Left kidney (tissue), 2 donors: ENCODE measurements around the gene IL34. TPM values are rescaled to one million over a fixed set of nuclear protein-coding genes. Genes with fewer than 3 reads are reported as not detected.
A peak's percentile ranks its signal among the peaks of the same experiment; 100 is the strongest.

Source experiments
- DNase-seq: peaks from one replicate; pipeline ENCODE4 v3.0.0-alpha.2; 2013
- polyA plus RNA-seq: library from polyadenylated mRNA; unstranded; fragments of 120-200 nt; gene quantifications from one replicate; pipeline ENCODE4 v1.2.1, GENCODE V29; 2013; ENCODE audit not compliant: insufficient read length

The IL34 gene
- polyA plus RNA-seq, 1 donor: 0.62 TPM

DNA sequence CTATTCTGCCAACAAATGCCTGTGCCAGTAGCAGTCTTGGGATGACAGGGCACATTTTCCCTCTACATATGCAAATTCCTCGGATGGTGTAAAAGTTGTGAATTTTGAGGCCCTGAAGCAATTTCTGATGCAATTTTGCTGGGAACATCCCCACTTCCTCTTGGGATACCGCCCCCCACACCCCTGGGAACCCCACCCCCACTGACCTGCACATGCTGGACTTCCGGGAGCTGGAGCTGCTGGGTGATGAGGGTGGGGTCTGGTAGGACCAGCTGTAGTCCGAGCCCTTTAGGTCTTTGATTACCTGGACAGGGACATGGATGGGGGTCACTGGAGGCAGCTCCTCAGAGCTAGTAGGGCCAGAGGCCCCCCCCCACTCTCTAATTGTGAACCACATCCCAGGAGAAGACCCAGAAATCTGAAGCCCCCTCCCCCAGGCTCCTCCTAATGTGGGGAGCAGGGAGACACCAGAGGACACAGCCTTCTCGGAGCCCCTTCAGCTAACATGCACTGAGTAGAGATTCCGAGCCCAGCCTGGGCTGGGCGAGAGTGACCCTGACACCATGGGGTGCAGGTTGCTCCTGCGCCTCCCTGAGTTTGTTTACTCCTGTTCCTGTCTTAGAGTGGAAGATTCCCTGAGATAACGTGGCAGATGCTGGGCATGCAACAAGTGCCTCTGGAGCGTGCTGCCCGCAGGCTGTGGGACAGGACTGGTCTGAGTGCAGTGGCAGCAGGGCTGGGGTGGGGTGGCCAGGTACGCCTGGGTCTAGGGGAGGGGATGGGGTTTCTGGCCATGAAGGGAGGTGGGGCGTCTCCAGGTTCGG, 30.5 kb downstream of the IL34 start:
- no peak for DNase-seq

DNA sequence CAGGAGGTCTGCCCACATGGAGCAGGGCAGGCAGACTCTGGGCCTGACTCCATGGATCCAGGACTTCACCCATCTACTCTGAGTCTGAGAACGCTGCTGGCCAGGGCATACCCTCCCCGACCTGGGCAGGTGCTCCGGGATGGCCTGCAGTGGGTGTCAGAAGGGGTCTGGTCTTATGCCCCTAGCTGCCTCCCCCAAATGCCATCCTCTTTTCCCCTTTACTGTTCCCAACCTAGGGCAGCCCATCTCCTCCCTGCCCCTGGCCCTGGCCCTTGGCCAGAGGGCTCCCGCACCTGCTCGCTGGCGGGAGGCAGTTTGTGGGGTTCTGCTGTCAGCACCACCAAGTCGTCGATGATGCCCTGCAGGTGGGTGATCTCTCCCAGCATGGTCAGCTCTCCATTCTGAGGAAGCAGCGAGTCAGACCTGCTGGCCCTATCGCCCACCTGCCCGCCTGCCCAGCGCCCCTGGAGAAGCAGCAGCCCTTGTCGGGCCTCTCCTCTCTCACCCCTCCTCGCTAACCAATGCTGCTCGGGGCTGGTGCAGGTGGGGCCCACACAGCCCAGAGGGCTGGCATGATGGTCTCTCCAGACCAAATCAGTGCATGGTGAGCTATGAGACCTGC, 31.3 kb downstream of the IL34 start:
- DNase-seq: no peak

DNA sequence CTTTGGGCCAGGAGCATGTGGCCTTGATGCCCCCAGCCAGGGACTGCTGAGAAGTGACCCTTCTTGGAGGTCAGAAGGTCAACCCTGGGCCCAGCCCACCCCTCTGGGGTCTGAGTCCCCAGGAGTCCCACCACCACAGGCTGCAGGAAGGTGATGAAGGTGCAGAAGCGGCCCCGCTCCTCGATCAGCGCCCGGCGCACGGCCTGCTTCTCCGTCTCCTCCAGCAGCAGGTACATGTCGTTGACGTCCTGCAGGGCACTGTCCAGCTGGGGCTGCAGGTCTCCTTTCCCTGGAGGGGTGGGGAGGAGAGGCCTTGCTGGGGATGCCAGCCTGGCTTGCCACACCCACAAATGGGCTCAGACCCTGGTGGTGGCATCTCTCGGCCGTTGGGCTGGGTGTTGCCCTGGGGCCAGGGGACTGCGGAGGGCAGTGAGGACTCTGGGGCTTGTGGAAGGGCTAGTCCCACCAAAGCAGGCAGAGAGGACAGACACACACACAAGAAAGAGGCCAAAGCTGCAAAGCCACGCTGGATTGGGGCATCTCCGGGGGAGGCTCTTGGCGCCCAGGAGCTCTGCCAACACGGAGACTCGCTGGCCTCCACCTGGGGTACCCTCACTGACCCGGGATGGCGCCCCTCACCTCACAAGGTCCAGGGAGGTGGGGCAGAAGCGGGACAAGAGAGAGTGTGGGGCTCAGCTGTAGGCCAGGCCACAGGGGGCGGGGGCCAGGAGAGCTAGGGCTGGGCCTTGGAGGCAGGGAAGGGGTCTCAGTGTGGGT, 31.9 kb downstream of the IL34 start:
- DNase-seq: no peak

DNA sequence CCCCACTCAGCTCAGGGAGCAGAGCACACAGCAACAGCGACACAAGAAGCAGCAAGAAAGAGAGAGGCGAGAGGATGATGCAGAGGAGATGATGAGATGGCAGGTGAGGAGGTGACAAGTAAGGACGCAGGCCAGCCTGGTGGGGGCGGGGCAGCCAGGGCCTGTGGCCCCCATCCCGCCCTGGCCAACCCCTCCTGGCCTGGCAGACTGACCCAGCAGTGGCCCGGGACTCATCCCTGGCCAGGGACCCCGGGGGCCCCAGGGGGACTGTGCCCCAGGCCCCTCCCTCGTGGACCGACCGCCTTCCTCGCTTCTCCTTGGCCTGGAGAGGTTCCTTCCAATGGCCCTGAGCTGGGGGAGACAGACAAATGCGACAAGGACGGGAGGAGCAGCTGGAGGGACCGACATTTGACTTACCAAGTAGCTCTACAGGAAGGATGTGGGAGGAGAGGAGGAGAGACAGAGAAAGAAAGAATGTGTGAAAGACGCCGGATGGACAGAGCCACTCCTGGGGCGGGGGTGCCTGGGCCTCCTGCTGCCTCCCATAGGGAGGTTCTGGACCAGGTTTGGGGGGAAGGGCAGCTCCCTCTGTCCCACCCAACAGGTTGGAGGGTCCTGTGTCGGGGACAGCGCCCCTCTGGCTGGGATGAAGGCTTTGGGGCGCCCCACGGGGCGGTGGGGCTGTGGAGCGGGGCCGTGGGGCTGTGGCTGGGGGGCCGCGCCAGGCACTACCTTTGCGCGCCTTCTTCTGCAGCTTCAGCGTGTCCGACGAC, 32.7 kb downstream of the IL34 start:
- no peak for DNase-seq

DNA sequence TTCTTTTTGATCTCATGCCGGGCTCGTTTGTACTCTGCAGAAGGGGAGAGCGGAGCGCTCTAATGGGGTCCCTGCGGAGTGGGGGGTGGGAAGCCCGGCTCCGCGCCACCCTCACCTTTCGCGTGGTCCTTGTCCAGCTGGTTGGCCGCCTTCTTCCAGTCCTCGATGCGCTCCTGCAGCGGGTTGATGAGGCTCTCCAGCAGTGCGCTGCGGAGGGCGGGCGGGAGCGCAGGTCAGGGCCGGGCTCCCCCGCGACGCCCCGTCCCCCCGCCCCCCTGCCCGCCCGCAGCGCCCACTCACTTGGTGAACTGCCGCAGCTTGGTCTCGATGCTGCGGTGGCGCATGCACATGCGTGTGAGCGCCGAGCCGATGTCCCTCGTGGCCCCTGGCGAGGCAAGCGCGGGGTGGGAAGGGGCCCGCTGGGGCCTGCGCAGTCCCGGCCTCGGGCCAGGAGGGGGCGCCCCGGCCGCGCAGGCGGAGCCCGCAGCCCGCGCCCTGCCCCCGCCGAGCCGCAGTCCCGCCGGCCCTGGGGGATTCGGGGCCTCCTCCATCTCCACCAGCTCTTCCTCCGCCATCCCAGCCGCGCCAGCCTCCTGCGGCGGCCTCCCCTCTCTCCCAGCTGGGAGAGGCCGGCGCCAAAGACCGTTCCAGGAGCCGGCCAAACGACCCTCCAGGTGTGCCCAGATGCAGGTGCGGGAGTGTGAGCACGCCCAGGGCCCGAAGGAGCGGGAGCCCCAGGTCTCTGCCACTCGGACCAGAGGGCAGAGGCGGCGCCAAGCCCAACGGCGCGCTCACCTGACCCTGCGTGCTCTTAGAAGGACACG, 33.5 kb downstream of the IL34 start:
- no peak for DNase-seq

DNA sequence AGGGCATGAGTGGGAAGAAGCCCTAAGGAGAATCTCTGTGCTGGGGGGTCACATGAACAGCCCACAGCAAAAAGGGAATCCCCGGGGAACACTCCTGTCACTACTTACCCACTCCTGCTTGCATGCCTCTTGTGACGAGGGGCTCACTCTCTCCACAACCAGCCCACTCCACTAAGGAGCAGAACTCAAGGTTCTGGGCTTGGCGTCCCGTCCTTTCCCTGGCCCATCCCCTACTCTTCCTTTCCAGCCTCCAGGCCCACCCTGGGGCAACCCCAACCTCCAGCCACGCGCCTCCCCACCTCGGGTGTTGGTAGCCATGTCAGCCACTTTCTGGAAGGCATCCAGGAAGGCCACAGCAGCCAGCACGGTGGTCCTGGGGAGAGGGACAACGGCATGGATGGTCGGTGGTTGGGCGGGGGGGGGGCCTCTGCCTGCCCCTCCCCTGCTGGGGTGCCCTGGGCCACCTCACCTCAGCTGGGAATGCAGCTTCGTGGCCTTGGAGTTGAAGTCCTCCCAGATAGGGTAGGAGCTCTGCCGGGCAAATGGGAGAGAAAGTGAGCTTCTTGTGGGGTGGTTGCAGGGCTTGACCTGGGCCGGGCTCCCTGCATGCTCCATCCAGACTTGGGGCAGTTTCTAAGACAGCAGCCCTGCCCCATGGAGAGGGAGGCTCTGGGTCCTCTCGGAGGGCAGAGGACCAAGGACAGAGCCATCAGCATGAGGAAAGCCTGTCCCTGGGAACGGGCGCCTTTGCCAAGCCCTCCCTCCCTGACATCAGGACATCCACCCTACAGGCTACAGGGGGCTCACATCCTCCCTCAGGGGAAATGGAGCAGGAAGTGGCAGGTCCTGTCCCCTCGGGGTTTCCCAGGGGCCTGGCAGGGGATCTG, 34.4 kb downstream of the IL34 start:
- no peak for DNase-seq

DNA sequence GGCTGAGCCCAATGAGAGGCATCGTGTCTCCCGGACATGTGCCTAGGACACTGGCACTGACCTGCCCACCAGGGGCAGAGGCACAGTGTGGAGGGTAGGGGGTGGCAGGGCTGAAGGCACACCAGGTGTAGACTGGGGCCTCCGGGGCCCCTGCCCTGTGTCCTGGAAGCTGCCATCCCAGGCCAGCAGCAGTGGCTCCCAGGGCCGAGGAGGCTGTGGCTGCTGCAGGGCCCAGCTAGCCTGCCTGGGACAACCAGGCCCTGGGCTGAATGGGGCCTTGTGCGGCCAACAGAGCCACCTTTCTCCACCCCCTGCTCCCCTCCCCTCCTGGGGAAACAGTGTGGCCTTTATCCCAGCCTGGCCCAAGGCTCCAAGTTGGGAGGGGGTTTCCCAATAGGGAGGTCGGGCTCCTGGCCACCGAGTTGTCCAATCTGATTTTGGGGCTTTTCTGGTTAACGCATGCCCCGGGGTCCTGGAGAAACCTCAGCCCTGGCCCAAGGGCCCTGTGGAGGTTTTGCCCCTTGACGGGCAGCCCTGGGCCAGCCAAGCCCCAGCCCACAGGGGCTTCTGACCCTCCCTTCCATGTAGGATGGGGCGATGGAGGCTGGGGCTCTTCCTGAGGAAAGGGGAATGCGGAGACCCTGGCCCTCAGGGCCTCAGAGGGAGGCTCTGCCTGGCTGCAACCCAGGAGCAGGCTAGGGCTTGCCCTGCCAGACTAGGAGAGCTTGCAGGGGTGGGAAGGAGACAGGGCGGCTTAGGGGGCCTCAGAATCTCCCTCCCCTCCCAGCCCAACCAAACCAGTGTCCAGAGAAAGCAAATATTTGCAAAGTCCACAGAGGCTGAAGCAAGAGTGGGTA, 35.3 kb downstream of the IL34 start:
- DNase-seq: no peak

DNA sequence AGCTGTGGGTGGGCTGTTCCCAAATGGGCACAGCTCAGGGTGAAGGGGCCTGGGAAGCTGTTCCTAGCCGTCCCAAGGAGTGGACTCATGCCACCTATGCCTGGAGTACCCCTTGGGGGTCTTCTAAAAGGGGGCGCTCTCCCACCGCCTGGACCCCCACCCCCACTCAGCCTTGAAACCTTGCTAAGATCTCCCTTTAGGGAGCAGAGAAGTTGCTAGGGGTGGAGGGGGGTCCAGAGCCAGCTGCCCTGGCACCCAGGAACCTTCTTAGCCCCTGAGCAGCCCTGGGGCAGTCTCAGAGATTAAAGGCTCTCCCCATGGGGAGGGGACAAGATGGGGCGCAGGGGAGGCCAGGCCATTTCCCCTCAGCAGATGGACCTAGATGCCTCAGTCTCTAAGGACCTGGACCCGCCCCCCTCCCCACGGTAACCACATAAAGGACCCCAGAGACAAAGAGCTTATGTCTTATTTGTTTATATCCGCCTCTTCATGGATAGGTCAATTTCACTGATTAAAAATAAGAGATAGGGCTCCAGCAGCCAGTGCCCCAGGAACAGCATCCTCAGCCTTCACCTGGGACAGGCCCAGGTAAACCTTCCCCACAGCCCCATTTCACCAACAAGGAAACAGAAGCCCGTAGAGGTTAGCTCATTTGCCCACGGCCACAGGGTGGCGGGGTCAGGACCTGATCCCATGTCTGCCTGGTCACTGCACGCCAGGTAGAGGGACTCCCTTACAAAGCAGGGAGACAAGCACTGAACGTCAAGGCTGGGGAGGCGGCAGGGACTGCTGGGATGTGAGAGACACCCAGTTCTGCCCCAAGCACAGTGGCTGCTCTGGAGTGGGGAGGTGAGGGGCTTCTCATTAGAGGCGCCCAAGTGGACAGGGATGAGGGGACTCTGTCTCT, 36.1 kb downstream of the IL34 start:
- DNase-seq: no peak

DNA sequence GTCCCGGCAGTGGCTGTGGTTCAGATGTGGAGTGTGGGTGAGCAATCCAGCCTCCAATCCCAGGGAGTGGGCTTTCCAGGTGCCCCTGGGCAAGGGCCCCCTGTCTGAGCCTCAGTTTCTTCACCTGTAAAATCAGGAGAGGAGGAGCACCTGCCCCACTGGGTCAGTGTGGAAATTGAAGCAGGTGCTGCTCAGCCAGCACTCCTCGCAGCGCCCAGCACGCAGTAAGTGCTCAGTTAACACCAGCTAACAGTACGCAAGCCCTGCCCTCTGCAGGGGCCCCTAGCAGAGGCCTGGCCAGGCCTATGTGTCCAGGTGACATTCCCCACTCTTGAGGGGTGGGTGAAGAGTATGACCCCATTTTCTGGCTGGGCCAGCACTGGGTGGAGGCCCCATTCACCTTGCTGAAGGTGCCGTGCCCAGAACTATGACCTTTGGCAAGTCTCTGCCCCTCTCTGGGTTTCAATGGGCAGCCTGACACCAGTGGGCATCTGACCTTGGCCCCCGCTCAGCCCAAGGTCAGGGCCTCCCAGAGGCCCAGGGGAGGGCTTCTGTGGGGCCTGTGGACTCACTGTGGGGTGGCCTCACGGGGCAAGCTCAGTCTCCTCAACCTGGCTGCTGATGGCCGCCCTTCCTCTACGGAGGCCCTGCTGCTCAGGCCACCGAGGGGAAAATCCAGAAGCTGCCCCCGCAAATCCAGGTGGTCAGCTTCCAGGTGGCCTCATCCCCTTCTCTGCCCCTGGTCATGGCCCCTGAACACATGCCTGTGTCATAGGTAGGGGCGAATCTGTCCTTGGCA, 37.0 kb downstream of the IL34 start:
- DNase-seq: no peak

DNA sequence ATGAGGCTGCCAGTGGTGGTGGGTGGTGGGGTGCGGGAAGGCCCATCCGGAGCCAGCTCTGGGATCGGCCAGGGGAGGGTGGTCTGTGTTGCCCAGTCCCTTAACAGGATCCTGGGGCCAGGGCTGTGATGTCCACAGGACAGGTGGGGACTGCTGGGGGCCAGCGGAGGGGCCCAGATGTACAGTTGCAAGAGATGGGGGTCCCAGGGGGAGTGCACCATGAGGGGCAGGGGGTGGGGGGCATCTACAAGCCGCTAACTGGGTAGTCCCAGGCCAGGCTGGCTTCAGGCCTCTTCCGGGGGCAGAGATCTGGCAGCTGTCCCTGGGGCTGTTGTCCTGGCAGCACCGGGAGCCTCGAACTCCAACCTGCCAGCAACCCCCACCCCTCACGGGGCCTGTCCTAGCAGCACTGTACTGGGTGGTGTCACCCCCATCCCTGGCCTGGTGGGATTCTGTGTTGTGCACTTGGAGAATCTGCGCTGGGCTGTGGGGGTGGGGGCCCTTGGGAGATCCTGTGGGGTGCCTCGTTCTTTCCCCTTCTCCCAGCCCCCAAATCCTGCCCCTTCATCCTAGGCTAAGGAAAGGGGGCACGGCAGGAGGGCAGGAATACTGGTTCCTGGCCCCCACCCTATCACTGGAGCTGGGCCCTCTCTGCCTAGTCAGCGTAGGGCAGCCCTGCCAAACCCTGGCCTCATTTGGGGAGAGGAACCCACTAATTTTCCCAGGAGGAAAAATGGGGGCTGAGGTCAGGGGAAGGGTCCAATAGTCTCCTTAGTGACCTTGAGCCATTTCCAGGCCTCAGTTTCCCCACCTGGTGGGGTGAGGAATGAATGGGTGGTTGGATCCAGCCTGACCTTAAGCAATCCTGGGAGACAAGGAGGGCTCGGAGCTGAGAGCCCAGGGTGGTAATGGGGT, 38.0 kb downstream of the IL34 start:
- DNase-seq: no peak

DNA sequence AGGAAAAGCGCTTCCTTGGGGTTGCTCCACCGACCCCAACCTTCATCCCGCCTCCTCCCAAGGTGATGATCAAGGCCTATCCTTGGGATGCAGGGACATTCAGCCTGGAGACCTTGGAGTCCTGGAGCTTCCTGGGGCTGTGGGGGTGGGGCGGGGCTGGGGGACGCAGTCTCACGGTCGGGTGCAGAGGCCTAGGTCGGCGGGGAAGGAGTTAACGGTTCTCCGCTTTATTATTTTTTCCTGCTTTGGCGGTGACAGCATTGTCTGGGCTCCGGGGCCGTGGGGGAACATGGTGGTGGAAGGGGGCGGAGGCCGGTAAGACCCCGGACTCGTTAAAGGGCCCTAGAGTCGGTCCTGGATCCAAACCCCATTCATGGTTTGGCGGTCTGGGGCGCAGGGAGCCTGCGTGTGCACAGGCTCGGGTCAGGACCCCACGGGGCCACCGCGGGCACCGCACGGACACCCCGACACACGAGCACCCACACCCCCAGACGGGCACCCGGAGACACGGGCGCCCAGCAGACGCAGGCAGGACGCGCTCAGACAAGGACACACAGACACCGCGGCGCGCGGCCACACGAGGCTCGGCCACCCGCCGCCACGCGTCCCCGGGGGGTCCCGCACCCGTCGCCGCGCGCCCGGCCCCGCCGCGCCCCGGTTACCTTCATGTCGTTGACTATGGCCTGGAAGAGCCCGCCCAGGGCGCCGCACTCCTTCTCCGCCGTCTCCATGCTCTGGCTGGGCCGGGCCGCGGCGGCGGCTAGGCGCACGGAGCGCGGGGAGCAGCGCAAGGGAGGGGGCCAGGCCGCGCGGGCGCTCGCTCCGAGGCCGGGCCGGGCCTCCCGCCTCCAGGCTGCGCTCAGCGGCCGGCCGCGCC, 38.9 kb downstream of the IL34 start:
- no peak for DNase-seq

DNA sequence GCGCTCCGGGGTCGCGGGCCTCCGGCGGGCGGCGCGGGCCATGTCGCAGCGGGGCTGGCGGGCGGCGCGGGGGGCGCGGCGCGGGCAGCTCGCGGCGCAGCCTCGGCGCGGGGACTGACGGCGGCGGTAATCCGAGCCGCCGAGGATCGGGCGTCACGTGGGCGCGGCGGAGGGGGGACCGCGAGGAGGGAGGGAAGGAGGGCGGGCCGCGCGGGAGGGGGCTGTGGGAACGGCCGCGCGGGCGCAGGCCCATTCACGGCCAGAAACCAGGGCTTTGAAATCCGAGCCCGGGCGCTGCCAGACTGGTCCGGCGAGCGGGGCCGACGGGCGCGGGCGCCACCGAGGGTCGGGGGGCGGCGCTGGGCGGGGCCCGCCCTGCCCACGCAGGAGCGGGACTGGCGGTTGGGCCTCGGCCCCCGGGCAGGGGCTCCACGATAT, 39.6 kb downstream of the IL34 start, which contains the start of gene MTSS2:
TSS of gene MTSS2 (minus strand) at position 116 of the 438 bp plus-strand sequence. CDS start 262 bp downstream, outside the sequence.
- DNase-seq: peak; percentile 88

DNA sequence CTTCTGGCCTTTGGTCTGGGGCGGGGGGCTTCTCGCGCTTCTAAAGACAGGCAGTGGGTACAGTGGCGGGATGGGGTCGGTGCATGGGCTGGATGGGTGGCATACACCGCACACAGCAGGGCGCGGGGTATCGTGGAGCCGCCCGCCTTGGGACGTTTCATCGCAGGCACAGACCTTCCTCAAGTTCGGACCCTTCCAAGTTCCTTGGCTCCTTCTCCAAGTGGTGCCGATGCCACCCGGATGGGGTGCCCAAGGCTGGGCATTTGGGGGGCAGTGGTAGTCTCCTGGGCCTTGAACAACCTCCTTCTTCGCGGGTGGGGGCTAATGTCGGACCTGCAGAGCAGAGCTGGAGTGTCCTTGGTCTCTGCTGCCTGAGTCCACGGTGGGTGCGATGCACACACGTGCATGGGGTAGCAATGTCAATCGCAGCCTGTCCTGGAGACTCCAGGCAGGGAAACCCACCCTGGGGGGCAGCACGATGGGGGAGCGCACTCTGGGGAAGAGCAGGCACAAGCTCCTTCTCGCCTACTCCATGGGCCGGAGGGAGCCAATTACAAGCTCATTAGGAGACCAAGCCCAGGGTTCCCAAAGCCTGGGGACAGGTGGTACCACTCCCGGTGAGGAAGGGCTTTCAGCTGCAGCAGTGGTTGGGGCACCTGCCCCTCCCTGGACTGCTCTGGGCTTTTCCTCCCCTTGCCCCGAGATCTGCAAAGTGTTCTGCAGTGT, 40.2 kb downstream of the IL34 start:
- DNase-seq: no peak

DNA sequence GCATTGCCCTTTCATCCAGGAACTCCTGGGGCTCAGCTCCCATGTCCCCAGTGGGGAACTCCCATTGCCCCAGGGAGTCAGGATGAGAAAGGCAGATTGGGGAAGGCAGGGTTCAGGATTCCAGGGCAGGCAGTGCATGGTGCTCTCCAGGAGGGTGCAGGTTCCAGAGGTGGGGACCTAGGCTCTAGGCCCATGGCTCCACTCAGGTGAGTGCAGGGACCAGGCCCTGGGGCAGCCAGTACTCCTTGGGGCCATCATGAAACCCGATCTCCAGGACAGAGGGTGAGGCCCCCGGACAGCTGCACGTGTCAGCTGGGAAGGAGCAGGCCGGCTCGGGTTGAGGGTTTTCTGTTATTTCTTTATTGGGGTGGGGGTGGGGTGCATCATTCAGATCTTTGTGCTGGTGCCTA, 40.7 kb downstream of the IL34 start:
- DNase-seq: no peak
